ENCODE results near the gene ALOX5.

The ALOX5 gene

DNA sequence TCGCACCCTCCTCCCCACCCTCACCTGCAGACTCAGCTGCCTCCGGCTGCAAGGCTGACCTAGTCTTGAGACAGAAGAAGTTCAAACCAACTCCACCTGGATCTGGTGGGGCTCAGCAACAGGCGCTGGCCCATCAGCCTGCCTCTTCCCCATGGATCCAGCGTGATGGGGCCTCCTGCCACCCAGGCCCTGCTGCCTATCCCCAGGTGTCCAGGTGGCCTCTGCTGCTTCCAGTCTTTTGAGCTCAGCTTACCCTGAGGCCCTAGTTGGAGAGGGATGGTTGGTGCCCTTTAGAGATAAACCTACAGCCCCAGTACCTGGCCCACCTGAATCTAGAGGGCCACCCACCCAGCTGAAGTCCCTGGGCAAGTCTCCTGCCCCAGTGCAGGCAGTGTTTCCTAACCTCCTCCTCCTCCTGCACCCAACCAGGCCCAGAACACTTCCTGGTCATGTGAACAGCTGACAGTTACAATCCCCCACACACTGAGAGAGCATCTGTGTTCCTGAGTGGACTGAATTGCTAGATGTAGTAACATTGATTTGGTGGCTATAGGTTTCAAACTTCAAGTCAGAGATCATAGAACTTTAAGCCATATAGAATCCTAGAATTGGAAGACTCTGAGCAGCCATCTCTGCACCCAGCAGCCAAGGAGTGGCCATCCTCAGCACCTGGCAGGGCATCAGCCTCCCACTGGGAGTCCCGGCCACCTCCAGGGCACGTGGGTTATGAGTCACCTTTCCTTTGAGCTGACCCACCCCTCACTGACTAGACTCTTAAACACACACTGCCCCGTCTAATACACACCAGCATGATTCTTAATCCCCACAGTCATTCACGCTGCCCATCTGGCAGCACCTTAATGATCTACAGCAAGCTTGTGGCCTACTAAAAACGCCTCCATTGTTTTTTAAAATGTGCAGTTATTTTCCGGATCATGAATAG, 51.9 kb downstream of the ALOX5 start:
- no peak for DNase-seq

GRCh38 chr10:45427262-45427969, 53.4 kb downstream of the ALOX5 start:
- no peak for DNase-seq

DNA sequence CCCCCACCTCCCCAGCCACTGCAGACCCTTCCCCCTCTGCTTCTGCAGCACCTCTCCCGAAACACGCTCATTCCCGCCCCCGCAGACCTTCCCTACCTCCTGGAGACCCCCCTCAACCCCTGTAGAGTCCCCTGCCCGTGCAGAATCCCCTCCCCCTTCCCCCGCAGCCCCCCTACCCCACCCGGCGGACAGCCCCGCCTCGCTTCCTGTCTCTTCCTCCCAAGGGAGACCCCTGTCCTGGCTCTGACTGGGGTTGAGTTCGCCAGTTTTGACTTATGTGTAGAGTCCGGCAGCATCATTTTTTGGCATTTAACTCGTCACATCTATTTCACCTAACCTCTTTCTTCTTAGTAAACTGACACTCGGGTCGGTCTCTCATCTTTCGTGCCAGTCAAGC, 54.0 kb downstream of the ALOX5 start:
- no peak for DNase-seq

- DNase-seq, result no peak
Observed at GRCh38 chr10:45428611-45429510, 54.8 kb downstream of the ALOX5 start.

DNA sequence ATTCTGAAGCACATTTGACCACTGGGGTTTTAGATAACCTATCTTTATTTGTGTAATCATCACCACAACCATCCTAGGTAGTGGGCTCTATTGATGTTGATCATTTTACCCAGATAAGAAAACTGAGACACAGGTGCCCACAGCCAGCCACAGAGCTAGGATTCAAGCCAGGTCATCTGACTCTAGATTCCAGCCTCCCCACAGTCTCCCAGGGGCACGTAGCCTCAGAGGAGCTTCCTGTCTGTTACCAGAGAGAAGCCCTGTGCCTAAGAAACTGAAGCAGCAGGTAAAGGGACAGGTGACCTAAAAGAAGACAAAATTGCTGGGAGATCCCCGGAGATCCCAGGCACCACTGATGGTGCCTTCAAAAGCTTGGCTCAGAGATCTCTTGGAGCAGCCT, 55.8 kb downstream of the ALOX5 start:
- no peak for DNase-seq

DNA sequence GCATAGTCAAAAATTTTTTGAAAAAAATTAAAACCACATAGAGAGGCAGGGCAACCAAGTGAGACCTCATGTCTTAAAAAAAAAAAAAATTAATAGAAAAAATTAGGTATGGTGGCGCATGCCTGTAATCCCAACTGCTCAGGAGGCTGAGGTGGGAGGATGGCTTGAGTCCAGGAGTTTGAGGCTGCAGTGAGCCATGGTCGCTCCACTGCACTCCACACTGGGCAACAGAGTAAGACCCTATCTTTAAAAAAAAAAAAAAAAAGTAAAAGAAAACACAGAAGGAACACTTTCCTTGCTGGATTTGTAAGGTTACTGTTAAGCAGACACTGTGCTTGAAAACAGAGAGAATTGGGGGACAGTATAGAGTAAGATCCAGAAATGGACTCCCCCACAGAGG, 58.1 kb downstream of the ALOX5 start:
- DNase-seq, result no peak

DNA sequence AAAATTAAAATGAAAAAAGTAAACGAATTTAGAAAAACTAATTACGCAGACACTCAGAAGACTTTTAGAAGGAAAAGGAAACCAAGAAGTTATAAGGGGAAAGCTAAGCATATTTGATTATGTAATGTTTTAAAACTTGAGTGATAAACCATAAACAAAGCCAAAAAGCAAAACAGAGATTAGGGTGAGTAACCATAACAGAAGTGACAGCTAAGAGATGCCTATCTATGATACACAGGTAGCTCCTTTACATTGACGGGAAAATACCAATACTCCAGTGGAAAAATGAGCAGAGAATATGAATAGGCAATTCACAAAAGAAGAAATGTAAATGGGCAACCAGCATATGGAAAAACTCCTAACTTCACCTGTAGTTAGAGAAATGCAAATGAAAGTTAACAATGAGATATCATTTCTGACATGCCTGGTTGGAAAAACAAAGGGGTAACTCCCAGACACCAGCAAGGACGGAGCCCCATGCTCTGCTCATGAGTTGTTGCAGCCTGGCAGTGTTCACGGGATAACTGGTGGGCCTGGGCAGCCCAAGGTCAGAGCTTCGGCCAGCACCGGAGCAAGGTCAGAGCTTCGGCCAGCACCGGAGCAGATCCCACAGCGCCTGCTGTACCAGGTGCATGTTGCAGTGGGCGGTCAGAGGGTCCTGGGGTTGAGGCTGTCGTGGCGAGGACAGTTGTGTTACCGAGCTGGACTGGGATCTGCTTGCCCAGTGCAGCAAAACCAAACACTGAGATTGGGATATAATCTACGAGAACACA, 58.9 kb downstream of the ALOX5 start:
- DNase-seq, result no peak

DNA sequence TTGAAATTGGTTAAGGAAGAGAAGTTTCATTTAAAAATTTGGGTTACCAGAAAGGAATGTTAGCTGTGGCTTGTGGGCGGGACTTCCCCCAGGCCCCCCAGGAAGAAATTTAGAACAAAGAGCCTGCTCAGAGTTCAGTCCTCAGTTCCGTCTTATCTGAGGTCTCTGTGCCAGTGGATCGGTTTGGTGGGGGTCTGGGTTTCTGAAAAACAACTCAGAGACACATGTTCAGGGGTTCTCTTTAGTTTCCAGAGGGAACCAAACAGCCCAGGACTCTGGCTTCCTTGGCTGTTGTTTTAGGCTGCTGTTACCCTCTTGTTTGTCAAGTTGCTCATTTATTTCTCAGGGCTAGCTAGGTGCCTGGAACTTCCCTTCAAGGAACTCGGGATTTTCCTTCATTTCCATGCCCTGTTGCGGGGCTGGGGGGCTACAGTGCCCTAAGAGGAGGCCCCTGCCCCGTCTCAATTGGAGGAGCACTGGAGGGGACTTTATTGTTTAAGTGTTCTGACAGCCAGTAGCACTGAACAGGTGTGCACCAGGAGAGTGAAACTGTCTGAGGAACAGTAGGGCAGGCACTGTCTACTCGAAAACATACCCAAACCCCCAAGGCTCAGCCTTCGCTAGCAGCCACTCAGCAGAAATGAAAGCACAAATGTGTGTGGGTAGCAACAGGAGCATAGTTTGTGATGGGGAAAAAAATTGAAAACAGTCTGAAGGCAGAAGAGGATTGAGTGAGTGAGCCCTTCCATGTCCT, 59.9 kb downstream of the ALOX5 start:
- DNase-seq, result no peak

GRCh38 chr10:45437587-45438465, 63.8 kb downstream of the ALOX5 start:
- no peak for DNase-seq

GRCh38 chr10:45438466-45439090, 64.6 kb downstream of the ALOX5 start:
- no peak for DNase-seq

- no peak for DNase-seq
Observed at GRCh38 chr10:45439365-45439764, 65.3 kb downstream of the ALOX5 start.

DNA sequence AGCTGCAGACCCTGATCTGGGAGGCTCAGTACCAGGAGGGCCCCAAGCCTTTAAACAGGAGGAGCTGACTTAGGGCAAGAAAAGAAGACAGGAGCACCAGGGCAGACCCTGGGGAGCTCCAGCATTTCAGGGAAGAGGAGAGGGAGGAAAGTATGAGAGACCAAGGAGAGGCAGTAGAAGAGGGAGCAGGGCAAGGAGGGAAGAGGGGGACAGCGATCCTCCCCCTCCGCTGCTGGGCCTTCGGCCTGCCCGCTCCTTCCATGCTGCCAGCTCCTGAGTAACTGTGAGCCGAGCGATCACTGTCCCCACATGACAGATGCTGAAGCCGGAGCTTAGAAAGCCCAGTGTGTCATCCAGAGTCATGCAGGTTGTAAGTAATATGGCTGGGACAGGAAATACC, 65.9 kb downstream of the ALOX5 start:
- no peak for DNase-seq

DNA sequence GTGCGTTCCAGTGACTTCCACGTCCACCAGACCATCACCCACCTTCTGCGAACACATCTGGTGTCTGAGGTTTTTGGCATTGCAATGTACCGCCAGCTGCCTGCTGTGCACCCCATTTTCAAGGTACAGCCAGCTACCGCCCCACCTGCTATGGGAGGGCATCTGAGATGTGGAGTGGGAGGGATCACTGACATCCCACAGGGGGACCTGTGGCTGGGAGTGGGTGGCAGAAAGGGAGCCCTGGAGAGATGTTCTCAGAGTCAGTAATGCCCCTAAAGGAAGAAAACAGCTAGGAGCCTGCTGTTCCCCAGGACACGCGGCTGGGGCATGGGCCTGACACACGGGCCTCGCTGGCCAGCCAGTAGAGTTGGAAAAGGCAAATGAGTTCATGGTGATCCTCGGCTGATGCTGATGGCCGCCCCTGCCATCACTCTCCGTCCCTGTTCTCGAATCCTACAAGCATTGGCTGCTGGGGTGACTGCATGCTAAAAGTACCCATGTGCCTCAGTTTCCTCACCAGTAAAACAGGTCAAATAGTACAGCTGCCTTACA, 66.6 kb downstream of the ALOX5 start:
- no peak for DNase-seq

- DNase-seq, result no peak
Observed at GRCh38 chr10:45441239-45442190, 67.5 kb downstream of the ALOX5 start.

DNA sequence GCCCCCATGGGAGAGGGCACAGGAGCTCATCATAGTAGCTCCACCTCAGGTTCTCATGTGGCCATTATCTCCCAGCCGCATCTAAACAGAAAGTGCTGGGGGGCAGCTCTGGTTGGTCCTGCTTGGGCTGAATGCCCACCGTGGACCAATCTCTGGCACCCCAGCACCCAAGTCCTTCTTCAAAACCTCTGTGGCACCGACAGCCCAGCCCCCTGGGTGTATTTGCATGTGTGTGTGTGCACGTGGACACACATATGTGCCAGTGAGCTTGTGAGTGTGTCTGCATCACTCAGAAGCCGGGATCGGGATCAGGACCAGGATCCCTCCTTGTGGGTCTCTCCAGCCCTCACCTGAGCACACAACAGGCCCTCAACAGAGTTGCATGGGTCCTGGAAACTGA, 68.2 kb downstream of the ALOX5 start:
- no peak for DNase-seq

- DNase-seq, result no peak
Observed at GRCh38 chr10:45442662-45443061, 68.6 kb downstream of the ALOX5 start.

DNA sequence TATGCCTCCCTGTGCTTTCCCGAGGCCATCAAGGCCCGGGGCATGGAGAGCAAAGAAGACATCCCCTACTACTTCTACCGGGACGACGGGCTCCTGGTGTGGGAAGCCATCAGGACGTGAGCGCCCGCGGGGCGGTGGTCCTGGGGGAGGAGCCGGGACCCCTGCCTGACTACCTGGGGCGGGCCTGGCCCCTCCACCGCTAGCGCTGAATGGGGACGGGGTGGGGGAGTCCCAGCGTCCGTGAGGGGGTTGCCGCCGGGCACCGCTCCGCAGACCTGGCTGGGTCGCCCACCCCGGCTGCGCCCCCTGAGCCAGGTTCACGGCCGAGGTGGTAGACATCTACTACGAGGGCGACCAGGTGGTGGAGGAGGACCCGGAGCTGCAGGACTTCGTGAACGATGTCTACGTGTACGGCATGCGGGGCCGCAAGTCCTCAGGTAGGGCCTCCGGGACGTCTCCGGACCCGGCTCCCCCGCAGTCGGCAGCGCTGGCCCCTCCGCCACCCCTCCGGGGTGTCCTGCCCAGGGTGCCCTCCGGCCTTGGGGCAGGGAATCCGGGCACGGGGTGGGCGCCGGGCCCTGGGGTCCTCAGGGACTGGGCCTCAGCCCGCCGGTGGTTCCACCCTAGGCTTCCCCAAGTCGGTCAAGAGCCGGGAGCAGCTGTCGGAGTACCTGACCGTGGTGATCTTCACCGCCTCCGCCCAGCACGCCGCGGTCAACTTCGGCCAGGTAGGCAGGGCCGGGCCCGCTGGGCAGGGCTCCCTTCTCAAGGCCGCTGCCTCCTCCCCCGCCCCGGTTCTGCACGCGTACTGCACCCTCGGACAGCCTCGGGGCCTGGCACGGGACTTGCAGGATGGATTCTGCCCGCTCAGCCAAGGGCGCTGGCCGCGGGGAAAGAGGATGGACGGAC, 69.3 kb downstream of the ALOX5 start:
- DNase-seq, result no peak

All from NK-92 treated with Interleukin-12 subunit alpha and Interleukin-12 subunit beta, amount 100 ng/mL, for 24 hours (cell line).